HG03045 (cell line): ENCODE results near the gene FBXO47.
"Not testable (repeated sequence)": the region's sequence is repeated elsewhere in the genome, so short reads cannot be mapped to it uniquely, and the experiment has no call there.

Experiments
- ATAC-seq: cut with Tn5 transposase; IDR thresholded peaks from one replicate; pipeline ENCODE4 v1.9.1; 2021; ENCODE audit warnings: mild to moderate bottlenecking, moderate library complexity; ENCODE audit not compliant: unreplicated experiment

FBXO47 gene

DNA sequence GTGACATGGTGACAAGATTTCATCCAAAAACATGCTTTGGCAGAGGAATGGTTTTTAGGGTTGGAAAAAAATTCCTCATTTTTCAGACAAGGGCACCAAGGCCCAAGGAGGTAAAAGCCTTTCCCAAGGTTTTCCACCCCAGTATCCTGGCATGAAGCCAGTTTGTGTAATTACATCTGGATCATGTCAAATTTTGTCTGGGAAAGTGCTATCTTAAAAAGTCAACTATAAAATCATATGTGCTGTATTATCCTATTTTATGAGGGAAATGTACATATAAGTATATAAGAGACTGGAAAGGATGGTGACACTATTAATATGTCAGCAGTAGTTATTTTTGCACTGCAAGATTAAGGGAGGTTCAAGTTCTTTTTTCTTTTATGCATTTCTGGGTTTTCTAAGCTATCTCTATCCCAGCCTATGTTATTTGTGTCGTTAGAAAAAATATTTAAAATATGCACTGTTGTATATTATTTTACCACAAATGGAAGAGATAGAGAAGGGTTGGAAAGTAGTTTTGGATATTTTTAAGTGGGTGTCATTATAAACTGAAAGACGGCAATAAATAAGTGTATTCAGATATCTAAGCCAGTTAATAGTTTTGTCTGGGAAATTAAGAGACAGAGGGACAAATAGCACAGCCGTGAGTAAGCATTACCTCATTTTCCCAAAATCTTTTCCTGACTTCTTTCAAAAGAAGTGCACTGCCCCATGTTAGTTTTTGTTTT lies 13.5 kb upstream of the FBXO47 start:
- no peak for ATAC-seq

DNA sequence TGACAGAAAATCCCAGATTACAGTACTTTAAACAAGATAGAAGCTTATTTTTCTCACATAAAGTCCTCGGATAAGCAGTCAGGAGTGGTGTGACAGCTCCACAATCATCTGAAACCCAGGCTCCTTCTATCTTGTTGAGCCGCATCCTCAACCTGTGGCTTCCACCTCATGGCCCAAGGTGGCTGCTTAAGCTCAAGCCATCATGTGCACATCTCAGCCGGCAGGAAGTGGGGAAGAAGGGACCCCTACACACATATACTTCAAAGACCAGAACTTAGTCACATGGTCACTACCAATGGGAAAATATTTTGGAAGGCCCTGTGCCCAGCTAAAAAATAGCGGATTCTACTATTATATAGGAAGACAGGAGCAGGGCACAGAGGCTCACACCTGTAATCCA lies 11.0 kb upstream of the FBXO47 start:
- ATAC-seq: no peak

GRCh38 chr17:38976187-38976551 lies 9.0 kb upstream of the FBXO47 start:
- not testable (repeated sequence) for ATAC-seq

GRCh38 chr17:38970804-38971203 lies 3.6 kb upstream of the FBXO47 start:
- ATAC-seq: no peak

GRCh38 chr17:38970128-38970527 lies 2.9 kb upstream of the FBXO47 start:
- no peak for ATAC-seq

- ATAC-seq: no peak
These were observed 2.1 kb upstream of the FBXO47 start for GRCh38 chr17:38969281-38969680.

GRCh38 chr17:38961413-38961812 lies 5.8 kb downstream of the FBXO47 start:
- ATAC-seq: no peak

- ATAC-seq: no peak
These were observed 6.8 kb downstream of the FBXO47 start for GRCh38 chr17:38960402-38960801.

DNA sequence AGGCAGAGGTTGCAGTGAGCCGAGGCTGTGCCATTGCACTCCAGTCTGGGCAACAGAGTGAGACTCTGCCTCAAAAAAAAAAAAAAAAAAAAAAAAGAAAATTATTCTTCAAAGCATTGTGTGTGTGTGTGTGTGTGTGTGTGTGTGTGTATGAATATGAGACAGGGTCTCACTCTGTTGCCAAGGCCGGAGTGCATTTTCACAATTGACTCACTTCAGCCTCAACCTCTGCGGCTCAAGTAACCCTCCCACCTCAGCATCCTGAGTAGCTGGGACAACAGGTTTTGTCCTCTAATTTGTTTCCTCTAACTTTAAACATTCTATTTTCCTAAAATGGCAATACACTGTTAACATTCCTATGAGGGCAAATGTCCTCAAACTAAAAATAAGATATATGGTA lies 7.7 kb downstream of the FBXO47 start:
- no peak for ATAC-seq

- ATAC-seq: no peak
These were observed 8.4 kb downstream of the FBXO47 start for GRCh38 chr17:38958756-38959155.

- ATAC-seq: no peak
These were observed 8.9 kb downstream of the FBXO47 start for GRCh38 chr17:38958326-38958725.

GRCh38 chr17:38953800-38954199 lies 13.4 kb downstream of the FBXO47 start:
- ATAC-seq: not testable (repeated sequence)

GRCh38 chr17:38947189-38947588 lies 20.0 kb downstream of the FBXO47 start:
- ATAC-seq: no peak

DNA sequence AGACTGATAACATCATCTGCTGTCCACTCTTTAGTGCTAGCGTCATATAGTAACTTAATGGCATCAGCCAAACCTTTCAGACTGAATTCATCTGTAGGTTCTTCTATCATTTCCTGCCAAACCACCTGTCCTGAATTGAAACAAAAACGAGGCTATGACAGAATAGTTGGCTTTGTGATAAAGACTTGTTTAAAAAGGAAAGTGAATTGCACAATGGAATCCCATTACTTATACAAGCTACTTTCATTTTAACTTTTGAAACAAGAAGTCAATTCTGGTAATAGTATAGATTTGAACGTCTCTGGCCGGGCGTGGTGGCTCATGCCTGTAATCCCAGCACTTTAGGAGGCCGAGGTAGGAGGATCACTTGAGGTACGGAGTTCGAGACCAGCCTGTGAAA lies 23.6 kb downstream of the FBXO47 start:
- ATAC-seq: no peak

DNA sequence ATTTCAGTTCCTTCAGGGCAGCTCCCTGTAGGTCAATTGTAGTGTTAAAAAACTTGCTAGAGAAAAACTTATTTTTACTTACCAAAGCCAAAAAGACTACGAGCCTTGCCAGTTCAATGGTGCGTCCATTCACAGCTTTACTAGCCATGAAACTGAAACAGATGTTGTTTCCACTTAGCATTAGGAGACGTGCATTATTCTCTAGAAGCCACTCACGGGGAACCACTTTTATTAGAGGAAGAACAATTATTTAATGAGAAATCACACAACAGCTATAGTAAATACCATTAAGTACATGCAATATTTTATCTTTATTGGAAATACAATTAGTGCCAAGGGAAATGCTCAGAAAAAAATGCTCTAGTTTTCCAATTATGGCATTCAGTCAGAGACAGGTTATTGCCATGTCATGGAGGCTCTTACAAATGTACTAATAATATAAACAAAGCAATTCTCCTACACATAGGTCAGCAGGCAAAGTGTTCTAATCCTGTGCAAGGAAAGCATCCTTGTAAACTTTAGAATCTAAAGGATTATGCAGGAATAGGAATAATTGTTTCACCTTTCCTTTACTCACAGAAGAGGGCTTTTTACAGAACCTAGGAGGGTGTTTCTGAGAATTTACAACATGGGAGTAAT lies 24.4 kb downstream of the FBXO47 start:
- no peak for ATAC-seq

DNA sequence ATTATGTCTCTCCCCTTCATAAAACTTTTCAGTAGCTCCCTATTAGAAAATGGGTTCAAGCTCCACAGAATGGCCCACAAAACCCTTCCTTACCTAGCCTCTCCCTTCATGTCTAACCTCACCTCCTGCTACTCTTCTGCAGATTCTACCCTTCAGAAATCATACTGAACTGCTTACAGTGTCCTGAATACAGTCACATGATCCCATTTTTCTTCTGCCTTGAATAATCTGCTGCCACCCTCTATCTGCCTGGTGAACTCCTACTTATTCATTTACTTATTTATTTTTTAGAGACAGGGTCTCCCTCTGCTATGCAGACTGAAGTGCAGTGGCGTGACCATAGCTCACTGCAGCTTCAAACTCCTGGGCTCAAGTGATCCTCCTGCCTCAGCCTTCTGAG lies 26.8 kb downstream of the FBXO47 start:
- no peak for ATAC-seq

DNA sequence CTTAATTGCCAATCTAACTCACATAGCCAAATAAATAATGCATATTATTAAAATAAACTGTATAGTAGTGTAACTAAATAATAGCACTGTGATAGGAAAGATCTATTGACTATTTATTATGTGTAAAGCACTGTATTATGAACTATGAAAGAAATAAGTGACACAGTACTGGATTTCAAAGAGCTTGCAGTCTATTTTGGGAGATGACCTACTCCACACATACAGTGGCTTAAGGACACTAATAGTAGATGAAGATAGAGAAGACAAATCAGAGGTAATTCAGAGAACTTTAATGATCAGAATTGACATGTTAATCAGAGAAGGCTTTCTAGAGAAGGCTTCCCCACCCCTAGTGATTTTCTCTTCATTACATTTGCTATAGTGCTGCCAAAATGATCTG lies 27.2 kb downstream of the FBXO47 start:
- no peak for ATAC-seq

GRCh38 chr17:38933962-38934361 lies 33.2 kb downstream of the FBXO47 start:
- ATAC-seq: not testable (repeated sequence)

GRCh38 chr17:38930782-38931181 lies 36.4 kb downstream of the FBXO47 start:
- ATAC-seq: not testable (repeated sequence)

DNA sequence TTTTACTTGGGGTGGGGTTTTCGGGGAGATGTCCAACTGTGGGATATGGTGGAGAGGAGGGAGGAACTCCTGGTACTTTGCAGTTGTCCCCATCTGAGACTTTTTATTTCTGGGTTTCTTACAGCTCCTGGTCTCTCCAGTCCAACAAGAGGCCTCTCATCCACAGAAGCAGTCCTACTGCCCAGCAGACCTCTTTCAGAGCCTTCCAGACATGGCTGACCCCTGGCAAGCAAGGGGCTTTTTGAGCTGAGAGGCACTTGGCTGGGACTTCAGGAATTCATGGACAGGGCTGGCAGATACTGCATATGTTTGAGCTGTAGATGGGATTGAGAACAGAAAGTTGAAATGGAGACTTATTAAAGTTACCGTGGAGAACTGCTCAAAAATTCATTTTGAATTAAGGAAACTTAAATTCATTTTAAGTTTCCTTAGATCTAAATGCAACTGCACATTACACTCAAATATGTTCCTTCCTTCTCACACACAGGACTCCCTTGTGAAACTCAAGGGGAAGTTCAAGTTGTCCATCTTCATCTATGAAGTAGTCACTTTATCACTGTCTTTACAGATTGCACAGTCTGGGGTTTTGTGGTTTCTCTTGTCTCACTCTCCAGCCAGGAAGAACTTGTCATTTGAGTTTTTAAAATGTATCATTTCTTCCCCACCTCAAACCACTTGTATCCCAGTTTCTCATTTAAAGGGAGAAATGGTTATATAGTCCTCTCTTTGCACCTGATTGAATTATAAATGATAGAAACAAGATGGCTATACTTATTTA lies 40.7 kb downstream of the FBXO47 start:
- no peak for ATAC-seq

DNA sequence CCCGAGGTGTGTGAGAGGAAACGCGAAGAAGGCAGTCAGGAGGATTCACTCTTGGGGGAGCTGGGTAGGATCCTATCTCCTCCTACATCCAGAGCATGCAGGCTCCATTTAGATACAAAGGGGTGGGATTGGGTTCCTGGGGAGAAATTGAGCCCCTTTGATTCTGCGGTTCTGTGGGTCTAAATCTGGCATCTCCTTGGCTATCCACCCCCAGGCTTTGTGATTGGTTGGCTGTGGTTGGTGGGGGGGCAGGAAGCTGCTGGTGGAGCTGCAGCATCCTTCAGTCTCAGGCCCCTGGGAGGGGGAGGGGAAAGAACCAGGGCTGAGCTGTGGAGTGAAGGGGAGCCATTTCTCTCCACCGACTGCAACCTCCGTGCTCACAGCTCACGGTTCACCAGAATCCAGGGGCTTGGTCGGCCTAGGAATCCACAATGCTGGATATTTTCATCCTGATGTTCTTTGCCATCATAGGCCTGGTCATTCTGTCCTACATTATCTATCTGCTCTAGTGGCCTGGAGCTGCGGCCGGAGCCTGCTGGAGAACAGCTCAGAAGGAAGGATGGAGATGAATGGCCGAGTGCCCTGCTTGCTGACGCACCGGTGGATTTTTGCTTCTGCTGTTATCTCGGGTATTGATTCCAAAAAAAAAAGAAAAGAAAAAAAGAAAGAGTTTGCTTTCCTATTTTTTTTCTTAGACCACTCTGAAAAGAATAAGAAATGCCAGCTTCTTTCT lies 41.8 kb downstream of the FBXO47 start, which contains the start of gene LASP1NB:
LASP1NB (plus strand) TSS at position 352 of the 733 bp plus-strand sequence.
- no peak for ATAC-seq
